HL-60 (cell line): Measurements from ENCODE around the gene FNDC1.

ENCODE experiments used
- DNase-seq, 2 experiments: peaks; one replicate each; pipeline ENCODE4 v3.0.0-alpha.2; 2010 to 2020; ENCODE audit warnings: low read depth in 1 of 2, low spot score in 1 of 2
- H3K27ac ChIP-seq: fragments of 250-450 bp; sonication (Bioruptor Pico); replicated peaks from 2 replicates; pipeline ENCODE4 v1.5.1; 2020; ENCODE audit warnings: mild to moderate bottlenecking, moderate library complexity
- H3K27me3 ChIP-seq: fragments of 250-450 bp; sonication (Bioruptor Pico); 2 replicates; pipeline ENCODE4 v1.5.1; 2021; ENCODE audit warnings: mild to moderate bottlenecking, moderate library complexity; ENCODE audit not compliant: insufficient read depth, poor library complexity, severe bottlenecking
- H3K4me3 ChIP-seq: replicated peaks from 2 replicates; pipeline ENCODE4 v1.5.1; 2011; ENCODE audit warnings: mild to moderate bottlenecking, control low read depth, low read length; ENCODE audit not compliant: insufficient read depth
- GABPA ChIP-seq: IDR thresholded peaks from 2 replicates; pipeline ENCODE4 v1.6.1; 2012; ENCODE audit warnings: low read depth
- POLR2AphosphoS5 ChIP-seq: IDR thresholded peaks from 2 replicates; pipeline ENCODE4 v1.6.1; 2012; ENCODE audit warnings: low read depth
- SPI1 ChIP-seq: IDR thresholded peaks from 2 replicates; pipeline ENCODE4 v1.6.1; 2012; ENCODE audit warnings: low read depth, mild to moderate bottlenecking, borderline replicate concordance
- TF ChIP-seq, protein P1 (sequence below): IDR thresholded peaks from 2 replicates; pipeline ENCODE4 v1.6.1; 2012; ENCODE audit warnings: low read depth; ENCODE audit not compliant: insufficient replicate concordance
- TF ChIP-seq, protein P2 (sequence below): IDR thresholded peaks from one replicate; pipeline ENCODE4 v1.5.1; 2011; ENCODE audit warnings: low read length, control low read depth, inconsistent platforms; ENCODE audit not compliant: insufficient read depth

The FNDC1 gene

DNA sequence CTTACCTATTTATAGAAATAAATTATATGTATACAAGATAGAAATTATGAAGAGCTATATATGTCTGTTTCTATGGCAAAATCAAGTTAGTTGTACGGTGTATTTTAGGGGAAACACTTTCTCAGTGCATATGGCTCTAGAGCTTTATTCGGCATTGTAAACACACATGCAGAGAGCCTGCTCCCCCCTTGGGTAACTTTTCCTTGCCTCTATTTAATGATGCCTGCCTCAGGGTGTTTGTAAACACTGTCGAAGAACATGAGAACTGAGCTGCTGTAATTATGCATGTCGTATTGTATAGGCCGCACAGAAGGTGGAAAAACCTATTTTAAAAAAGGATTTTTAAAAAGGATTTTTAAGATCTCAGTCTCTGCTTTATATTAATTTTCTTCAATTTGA is 133.4 kb downstream of the FNDC1 start:
- Histone ChIP-seq H3K27me3 (peaks cover 6% of the 10 kb centered on the region), H3K4me3 (no peak overlapping the region), H3K27ac (no peak overlapping the region)
- DNase-seq = no peak
- TF ChIP-seq, protein P1, sequence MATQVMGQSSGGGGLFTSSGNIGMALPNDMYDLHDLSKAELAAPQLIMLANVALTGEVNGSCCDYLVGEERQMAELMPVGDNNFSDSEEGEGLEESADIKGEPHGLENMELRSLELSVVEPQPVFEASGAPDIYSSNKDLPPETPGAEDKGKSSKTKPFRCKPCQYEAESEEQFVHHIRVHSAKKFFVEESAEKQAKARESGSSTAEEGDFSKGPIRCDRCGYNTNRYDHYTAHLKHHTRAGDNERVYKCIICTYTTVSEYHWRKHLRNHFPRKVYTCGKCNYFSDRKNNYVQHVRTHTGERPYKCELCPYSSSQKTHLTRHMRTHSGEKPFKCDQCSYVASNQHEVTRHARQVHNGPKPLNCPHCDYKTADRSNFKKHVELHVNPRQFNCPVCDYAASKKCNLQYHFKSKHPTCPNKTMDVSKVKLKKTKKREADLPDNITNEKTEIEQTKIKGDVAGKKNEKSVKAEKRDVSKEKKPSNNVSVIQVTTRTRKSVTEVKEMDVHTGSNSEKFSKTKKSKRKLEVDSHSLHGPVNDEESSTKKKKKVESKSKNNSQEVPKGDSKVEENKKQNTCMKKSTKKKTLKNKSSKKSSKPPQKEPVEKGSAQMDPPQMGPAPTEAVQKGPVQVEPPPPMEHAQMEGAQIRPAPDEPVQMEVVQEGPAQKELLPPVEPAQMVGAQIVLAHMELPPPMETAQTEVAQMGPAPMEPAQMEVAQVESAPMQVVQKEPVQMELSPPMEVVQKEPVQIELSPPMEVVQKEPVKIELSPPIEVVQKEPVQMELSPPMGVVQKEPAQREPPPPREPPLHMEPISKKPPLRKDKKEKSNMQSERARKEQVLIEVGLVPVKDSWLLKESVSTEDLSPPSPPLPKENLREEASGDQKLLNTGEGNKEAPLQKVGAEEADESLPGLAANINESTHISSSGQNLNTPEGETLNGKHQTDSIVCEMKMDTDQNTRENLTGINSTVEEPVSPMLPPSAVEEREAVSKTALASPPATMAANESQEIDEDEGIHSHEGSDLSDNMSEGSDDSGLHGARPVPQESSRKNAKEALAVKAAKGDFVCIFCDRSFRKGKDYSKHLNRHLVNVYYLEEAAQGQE = no peak
- TF ChIP-seq SPI1 (no peak), GABPA (no peak), POLR2AphosphoS5 (no peak)
- TF ChIP-seq, protein P2, sequence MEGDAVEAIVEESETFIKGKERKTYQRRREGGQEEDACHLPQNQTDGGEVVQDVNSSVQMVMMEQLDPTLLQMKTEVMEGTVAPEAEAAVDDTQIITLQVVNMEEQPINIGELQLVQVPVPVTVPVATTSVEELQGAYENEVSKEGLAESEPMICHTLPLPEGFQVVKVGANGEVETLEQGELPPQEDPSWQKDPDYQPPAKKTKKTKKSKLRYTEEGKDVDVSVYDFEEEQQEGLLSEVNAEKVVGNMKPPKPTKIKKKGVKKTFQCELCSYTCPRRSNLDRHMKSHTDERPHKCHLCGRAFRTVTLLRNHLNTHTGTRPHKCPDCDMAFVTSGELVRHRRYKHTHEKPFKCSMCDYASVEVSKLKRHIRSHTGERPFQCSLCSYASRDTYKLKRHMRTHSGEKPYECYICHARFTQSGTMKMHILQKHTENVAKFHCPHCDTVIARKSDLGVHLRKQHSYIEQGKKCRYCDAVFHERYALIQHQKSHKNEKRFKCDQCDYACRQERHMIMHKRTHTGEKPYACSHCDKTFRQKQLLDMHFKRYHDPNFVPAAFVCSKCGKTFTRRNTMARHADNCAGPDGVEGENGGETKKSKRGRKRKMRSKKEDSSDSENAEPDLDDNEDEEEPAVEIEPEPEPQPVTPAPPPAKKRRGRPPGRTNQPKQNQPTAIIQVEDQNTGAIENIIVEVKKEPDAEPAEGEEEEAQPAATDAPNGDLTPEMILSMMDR = no peak

DNA sequence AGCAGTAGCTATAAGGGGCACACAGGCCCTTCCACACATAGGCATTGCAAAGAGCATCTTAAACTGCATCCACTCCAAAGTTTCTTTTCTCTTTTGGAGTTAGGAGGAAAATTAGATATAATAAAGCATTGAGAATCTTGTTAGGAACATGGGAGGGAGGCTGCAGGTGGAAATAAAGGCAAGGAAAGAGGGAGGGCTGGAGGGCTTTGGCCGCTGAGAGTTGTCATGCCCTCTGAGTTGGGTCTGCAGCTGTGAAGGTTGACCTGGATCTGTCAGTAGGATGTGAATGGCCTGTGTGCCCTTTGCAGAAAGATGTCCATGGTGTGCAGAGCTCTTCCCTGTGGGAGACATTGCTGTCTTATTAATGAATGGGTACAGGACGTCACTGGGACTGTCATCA is 134.0 kb downstream of the FNDC1 start:
- no peak for DNase-seq
- H3K27ac ChIP-seq = no peak overlapping the region
- TF ChIP-seq, protein P2 = no peak
- TF ChIP-seq, protein P1 = no peak
- TF ChIP-seq POLR2AphosphoS5 = no peak
- TF ChIP-seq SPI1 = no peak
- no peak for TF ChIP-seq GABPA
- no peak overlapping the region for H3K4me3 ChIP-seq
- H3K27me3 ChIP-seq = peaks cover 6% of the 10 kb centered on the region

DNA sequence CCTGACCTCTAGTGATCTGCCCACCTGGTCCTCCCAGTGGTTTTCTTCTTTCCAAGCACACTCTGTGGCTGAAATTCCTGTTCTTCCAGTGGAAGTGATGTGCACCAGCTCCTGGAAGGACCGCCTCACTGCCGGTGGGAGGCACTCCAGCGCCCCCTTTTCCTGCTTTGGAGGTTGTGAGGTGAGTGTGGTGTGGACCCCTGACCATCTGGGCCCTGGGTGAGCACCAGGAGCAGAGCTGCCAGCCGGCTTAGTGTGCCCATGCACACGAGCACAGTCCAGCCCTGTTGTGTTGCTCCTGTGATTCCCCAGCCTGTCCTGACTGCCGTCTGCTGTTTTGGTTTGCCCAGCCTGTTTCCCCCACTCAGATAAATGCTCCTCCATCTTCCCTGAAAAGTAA is 134.6 kb downstream of the FNDC1 start:
- H3K4me3 ChIP-seq = no peak overlapping the region
- DNase-seq = no peak
- H3K27me3 ChIP-seq = peaks cover 6% of the 10 kb centered on the region
- H3K27ac ChIP-seq = no peak overlapping the region
- TF ChIP-seq SPI1 (no peak), GABPA (no peak), POLR2AphosphoS5 (no peak)
- TF ChIP-seq, protein P2 = no peak
- TF ChIP-seq, protein P1 = no peak
